ENCODE measurements around the gene VIM. TPM values are rescaled to one million over a fixed set of nuclear protein-coding genes. Genes with fewer than 3 reads are reported as not detected.

Gene VIM
- total RNA-seq, 6 donors from 2014 or later: 999 to 2,711 (median 1,731) TPM

DNA sequence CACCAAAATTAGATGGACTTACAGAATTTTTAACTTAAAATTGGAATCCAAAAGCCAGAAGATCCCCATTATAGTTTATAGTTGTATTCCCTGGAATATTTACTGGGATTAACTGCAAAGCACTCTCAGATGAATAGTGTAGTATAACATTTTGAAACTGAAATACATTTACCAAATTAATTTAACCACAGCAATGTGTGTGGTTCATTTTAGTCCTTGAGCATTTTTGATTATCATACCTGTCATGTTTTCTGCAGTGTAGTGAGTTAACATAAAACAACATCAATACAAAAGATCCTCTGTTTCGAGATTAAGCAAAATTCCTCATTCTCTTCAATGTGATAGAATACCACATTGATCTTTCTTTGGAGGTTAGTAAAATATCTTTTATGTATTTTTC, 3.7 kb downstream of the VIM start:
- peaks cover 50 to 82% (median 64%) of the 10 kb centered on the region in 4 donors for H3K4me1 ChIP-seq
- ATAC-seq (ENCODE audit: low FRiP score in 2 of 2) (no peak), DNase-seq (no peak)
- H3K4me3 ChIP-seq: peak overlapping the region in 3 of 4 donors; percentile 68 to 93 (median 93)
- no peaks in the 10 kb centered on the region for H3K27me3 ChIP-seq
- no peaks in the 10 kb centered on the region for H3K9me3 ChIP-seq
- no peak for TF ChIP-seq EP300 (IDR thresholded peaks at IDR 0.05)
- TF ChIP-seq POLR2AphosphoS5 (IDR thresholded peaks at IDR 0.05): no peak
- TF ChIP-seq POLR2A (IDR thresholded peaks at IDR 0.05): no peak
- TF ChIP-seq, protein P1, sequence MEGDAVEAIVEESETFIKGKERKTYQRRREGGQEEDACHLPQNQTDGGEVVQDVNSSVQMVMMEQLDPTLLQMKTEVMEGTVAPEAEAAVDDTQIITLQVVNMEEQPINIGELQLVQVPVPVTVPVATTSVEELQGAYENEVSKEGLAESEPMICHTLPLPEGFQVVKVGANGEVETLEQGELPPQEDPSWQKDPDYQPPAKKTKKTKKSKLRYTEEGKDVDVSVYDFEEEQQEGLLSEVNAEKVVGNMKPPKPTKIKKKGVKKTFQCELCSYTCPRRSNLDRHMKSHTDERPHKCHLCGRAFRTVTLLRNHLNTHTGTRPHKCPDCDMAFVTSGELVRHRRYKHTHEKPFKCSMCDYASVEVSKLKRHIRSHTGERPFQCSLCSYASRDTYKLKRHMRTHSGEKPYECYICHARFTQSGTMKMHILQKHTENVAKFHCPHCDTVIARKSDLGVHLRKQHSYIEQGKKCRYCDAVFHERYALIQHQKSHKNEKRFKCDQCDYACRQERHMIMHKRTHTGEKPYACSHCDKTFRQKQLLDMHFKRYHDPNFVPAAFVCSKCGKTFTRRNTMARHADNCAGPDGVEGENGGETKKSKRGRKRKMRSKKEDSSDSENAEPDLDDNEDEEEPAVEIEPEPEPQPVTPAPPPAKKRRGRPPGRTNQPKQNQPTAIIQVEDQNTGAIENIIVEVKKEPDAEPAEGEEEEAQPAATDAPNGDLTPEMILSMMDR (IDR thresholded peaks at IDR 0.05): no peak
- H3K27ac ChIP-seq: peak overlapping the region in 3 of 4 donors; percentile 97 to 99 (median 98)
- 64 to 81% methylated on average over 1 of the region's 1 CpG for WGBS, 2 donors
- peaks cover 31 to 62% (median 47%) of the 10 kb centered on the region in 4 donors for H3K36me3 ChIP-seq

DNA sequence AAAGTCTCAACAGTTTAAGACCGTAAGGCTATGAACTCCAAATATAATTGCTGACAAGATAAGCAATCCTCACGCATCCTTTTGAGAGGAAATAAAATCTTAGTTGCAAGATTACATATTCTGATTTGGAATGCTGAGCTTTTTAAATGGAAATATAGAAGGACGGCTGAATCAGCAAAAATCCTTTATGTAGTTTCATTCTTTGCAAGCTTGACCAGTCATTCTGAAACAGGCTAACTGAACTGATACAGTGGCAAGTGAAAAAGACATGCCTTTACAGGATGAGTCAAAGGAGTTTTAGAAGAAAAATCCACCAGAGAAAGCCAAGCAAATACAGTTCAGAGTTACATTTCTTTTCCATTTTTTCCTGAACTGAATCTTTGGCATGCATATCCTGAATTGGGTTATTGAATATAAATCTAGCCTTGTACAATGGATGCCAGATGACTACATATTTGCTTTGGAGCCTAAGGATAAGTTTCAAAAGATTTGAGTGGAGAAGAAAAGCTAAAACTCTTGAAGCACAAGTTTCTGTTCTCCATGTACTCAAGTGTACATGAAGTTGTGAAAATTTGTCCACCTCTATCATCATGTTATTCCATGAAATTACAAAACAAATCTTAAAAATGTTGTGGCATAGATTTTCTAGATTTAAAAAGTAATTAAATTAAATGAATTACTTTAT, 4.4 kb downstream of the VIM start:
- H3K27me3 ChIP-seq: no peaks in the 10 kb centered on the region
- no peak for TF ChIP-seq POLR2A (IDR thresholded peaks at IDR 0.05)
- TF ChIP-seq, protein P1 (IDR thresholded peaks at IDR 0.05): no peak
- TF ChIP-seq EP300 (IDR thresholded peaks at IDR 0.05): no peak
- TF ChIP-seq POLR2AphosphoS5 (IDR thresholded peaks at IDR 0.05): no peak
- ATAC-seq (ENCODE audit: low FRiP score in 2 of 2) (no peak), DNase-seq (no peak)
- no peaks in the 10 kb centered on the region for H3K9me3 ChIP-seq
- peaks cover 31 to 68% (median 54%) of the 10 kb centered on the region in 4 donors for H3K36me3 ChIP-seq
- H3K4me1 ChIP-seq: peaks cover 46 to 78% (median 58%) of the 10 kb centered on the region in 4 donors
- 27 to 42% methylated on average over 3 of the region's 3 CpGs for WGBS, 2 donors
- peak overlapping the region in 3 of 4 donors; percentile 97 to 99 (median 98) for H3K27ac ChIP-seq
- H3K4me3 ChIP-seq: peak overlapping the region in 3 of 4 donors; percentile 3 to 93 (median 68)

DNA sequence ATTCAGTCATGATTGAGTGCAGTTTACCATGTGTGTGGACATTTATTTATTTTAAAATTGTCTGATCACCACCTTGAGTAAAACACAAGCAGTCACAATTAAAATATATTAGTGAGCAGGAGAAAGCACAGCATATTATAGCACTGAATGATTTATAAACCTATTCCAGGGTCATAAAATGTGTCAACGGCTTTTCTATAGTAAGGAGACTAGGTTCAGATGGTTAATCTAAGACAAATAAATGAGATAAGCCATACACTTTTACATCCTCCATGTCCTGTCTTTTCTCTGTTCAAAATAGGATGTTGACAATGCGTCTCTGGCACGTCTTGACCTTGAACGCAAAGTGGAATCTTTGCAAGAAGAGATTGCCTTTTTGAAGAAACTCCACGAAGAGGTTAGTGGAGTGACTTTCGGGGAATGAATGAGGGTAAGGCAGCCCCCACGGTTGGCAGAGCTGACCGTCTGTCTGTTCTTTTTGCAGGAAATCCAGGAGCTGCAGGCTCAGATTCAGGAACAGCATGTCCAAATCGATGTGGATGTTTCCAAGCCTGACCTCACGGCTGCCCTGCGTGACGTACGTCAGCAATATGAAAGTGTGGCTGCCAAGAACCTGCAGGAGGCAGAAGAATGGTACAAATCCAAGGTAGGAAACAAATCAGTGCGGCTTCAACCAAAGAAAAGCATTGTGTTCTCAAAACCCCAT, 5.4 kb downstream of the VIM start:
- DNase-seq: no peak
- peak overlapping the region in 1 of 4 donors; percentile 68 for H3K4me3 ChIP-seq
- H3K4me1 ChIP-seq: peaks cover 46 to 75% (median 53%) of the 10 kb centered on the region in 4 donors
- peak in 2 of 4 donors; percentile 38 to 54 for TF ChIP-seq EP300 (IDR thresholded peaks at IDR 0.05)
- TF ChIP-seq POLR2AphosphoS5 (IDR thresholded peaks at IDR 0.05): peak; percentile 28 to 45
- TF ChIP-seq POLR2A (IDR thresholded peaks at IDR 0.05): no peak
- TF ChIP-seq, protein P1 (IDR thresholded peaks at IDR 0.05): no peak
- H3K36me3 ChIP-seq: peaks cover 31 to 78% (median 59%) of the 10 kb centered on the region in 4 donors
- H3K27me3 ChIP-seq: no peaks in the 10 kb centered on the region
- 62 to 72% methylated on average over 14 of the region's 14 CpGs for whole genome bisulfite sequencing, 2 donors
- H3K9me3 ChIP-seq: no peaks in the 10 kb centered on the region
- no peak for ATAC-seq (ENCODE audit: low FRiP score in 2 of 2)
- peak overlapping the region in 3 of 4 donors; percentile 72 to 98 (median 97) for H3K27ac ChIP-seq

DNA sequence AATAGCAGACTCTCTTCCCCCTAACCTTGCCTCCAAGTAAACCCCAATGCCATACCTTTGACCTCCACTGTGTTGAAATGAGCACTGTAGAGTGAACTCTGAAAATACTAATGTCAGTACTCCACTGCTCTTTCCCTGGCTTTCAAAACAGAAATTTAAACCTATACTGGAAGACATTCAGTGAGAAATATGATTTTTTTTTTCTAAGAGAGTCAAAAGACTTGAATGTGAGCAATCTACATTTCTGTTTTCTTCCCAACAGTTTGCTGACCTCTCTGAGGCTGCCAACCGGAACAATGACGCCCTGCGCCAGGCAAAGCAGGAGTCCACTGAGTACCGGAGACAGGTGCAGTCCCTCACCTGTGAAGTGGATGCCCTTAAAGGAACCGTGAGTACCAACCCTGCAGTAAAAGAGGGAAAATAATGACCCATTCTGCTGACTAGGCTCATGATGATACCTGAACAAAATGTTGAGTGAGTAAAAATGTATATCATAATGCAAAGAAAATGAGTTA, 6.4 kb downstream of the VIM start:
- Histone ChIP-seq H3K27me3 (no peaks in the 10 kb centered on the region), H3K4me1 (peaks cover 46 to 68% (median 53%) of the 10 kb centered on the region in 4 donors), H3K9me3 (no peaks in the 10 kb centered on the region), H3K27ac (peak overlapping the region in 3 of 4 donors; percentile 53 to 97 (median 72)), H3K36me3 (peaks cover 31 to 80% (median 59%) of the 10 kb centered on the region in 4 donors), H3K4me3 (peak overlapping the region in 1 of 4 donors; percentile 68)
- TF ChIP-seq EP300 (IDR thresholded peaks at IDR 0.05): no peak
- ATAC-seq (ENCODE audit: low FRiP score in 2 of 2): no peak
- 92% methylated on average over 5 of the region's 5 CpGs for WGBS, 2 donors
- DNase-seq: no peak

DNA sequence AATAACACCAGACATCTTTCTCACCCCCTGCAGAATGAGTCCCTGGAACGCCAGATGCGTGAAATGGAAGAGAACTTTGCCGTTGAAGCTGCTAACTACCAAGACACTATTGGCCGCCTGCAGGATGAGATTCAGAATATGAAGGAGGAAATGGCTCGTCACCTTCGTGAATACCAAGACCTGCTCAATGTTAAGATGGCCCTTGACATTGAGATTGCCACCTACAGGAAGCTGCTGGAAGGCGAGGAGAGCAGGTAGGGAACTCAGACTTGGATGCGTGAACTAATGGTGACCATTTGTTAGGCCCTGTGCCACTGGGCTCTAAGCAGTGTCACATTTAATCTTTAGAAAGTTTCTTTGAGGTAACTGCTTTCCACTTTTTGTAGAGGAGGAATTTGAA, 7.1 kb downstream of the VIM start:
- Histone ChIP-seq H3K9me3 (no peaks in the 10 kb centered on the region), H3K27ac (peak overlapping the region in 2 of 4 donors; percentile 1 to 72), H3K36me3 (peaks cover 31 to 80% (median 59%) of the 10 kb centered on the region in 4 donors), H3K4me3 (peak overlapping the region in 1 of 4 donors; percentile 68), H3K4me1 (peaks cover 46 to 67% (median 53%) of the 10 kb centered on the region in 4 donors), H3K27me3 (no peaks in the 10 kb centered on the region)
- no peak for ATAC-seq (ENCODE audit: low FRiP score in 2 of 2)
- DNase-seq: no peak
- TF ChIP-seq POLR2AphosphoS5 (IDR thresholded peaks at IDR 0.05): no peak
- no peak for TF ChIP-seq POLR2A (IDR thresholded peaks at IDR 0.05)
- no peak for TF ChIP-seq EP300 (IDR thresholded peaks at IDR 0.05)
- TF ChIP-seq, protein P1 (IDR thresholded peaks at IDR 0.05): no peak
- 63 to 72% methylated on average over 8 of the region's 8 CpGs for WGBS, 2 donors

Data from upper lobe of left lung (tissue), 6 donors.